CD4-positive, alpha-beta T cell (primary cell): ENCODE data around the gene PRMT1. TPM values are rescaled to one million over a fixed set of nuclear protein-coding genes. Genes with fewer than 3 reads are reported as not detected.

Experiments used
- ATAC-seq: fragments of 200-7000 bp; cut with Tn5 transposase; one replicate; pipeline ENCODE4 v1.10.0; 2022; ENCODE audit warnings: mild to moderate bottlenecking; ENCODE audit not compliant: poor library complexity
- CTCF ChIA-PET: fragments of 350-600 bp; sonication (Branson Sonifier 250); formaldehyde crosslinking; loops from one replicate; lab custom pipeline; 2021; ENCODE audit warnings: antibody characterized with exemption, inconsistent platforms; lab: Charles Lee
- POLR2A ChIA-PET: fragments of 350-600 bp; sonication (Branson Sonifier 250); formaldehyde crosslinking; loops from one replicate; lab custom pipeline; 2021; ENCODE audit warnings: antibody characterized with exemption, inconsistent platforms; lab: Charles Lee
- DNase-seq, 14 experiments: peaks; one replicate each; pipeline ENCODE4 v3.0.0-alpha.2; 2013 to 2020; ENCODE audit warnings: mixed read lengths in 2 of 14
- H3K27ac ChIP-seq, 2 donors: one replicate each; pipeline versions ENCODE4 v1.5.1 to v1.7.0; 2013; ENCODE audit warnings: low read length in 2 of 2, low read depth in 1 of 2, mild to moderate bottlenecking in 1 of 2
- H3K27me3 ChIP-seq, 2 experiments: 1 replicate in 1 of 2; 2 replicates in 1 of 2; pipeline versions ENCODE4 v1.6.1 to v1.7.0; 2013; ENCODE audit warnings: low read length in 2 of 2, control low read depth in 1 of 2, mild to moderate bottlenecking in 1 of 2, moderate library complexity in 1 of 2; ENCODE audit not compliant: insufficient read depth in 2 of 2, control insufficient read depth in 1 of 2
- H3K36me3 ChIP-seq: one replicate; pipeline ENCODE4 v1.6.1; 2013; ENCODE audit warnings: low read length, control low read depth; ENCODE audit not compliant: insufficient read depth
- H3K4me1 ChIP-seq: one replicate; pipeline ENCODE4 v1.6.1; 2013; ENCODE audit warnings: low read length, control low read depth; ENCODE audit not compliant: insufficient read depth
- H3K4me3 ChIP-seq: one replicate; pipeline ENCODE4 v1.5.1; 2013; ENCODE audit warnings: mild to moderate bottlenecking, low read length, moderate library complexity
- H3K9me3 ChIP-seq, 2 experiments: 1 replicate in 1 of 2; 2 replicates in 1 of 2; pipeline versions ENCODE4 v1.6.1 to v1.7.0; 2013; ENCODE audit warnings: low read length in 2 of 2, mild to moderate bottlenecking in 2 of 2, control low read depth in 1 of 2, moderate library complexity in 1 of 2; ENCODE audit not compliant: control insufficient read depth in 1 of 2, insufficient read depth in 1 of 2
- H3K27ac Mint-ChIP-seq: one replicate; pipeline ENCODE4 v1.8.0; 2020; ENCODE audit warnings: mixed read lengths
- H3K27me3 Mint-ChIP-seq: one replicate; pipeline ENCODE4 v1.8.0; 2021; ENCODE audit warnings: mixed read lengths
- H3K36me3 Mint-ChIP-seq: one replicate; pipeline ENCODE4 v1.8.0; 2021; ENCODE audit warnings: low read depth, mixed read lengths
- H3K4me1 Mint-ChIP-seq: one replicate; pipeline ENCODE4 v1.8.0; 2021; ENCODE audit warnings: low read depth, mixed read lengths
- H3K4me3 Mint-ChIP-seq: one replicate; pipeline ENCODE4 v1.8.0; 2020; ENCODE audit warnings: mild to moderate bottlenecking, mixed read lengths
- H3K9me3 Mint-ChIP-seq: one replicate; pipeline ENCODE4 v1.8.0; 2020; ENCODE audit warnings: mixed read lengths
- intact Hi-C, 2 experiments: fragments of 100-400 bp; cut with DNase I in 1 of 2; cut with micrococcal nuclease in 1 of 2; formaldehyde crosslinking; loops; one replicate each; pipeline versions ENCODE4 v1.15.1 to v1.9.0; 2023 to 2025; cut with DNase I, micrococcal nuclease
- total RNA-seq, 174 experiments: library from RNA in 2 of 174; stranded (reverse) in 2 of 174; gene quantifications; one replicate each; pipeline ENCODE4 v1.2.3 and lab custom pipeline; 2021 to 2026
- TF ChIP-seq, protein P1 (sequence below): fragments of 200-600 bp; IDR thresholded peaks from one replicate; pipeline ENCODE4 v1.8.0; 2022; ENCODE audit warnings: antibody characterized with exemption, mild to moderate bottlenecking

Gene PRMT1
- total RNA-seq, 2 experiments from 2014 or later = 41.5 to 46.4 TPM

- TF ChIP-seq, protein P1, sequence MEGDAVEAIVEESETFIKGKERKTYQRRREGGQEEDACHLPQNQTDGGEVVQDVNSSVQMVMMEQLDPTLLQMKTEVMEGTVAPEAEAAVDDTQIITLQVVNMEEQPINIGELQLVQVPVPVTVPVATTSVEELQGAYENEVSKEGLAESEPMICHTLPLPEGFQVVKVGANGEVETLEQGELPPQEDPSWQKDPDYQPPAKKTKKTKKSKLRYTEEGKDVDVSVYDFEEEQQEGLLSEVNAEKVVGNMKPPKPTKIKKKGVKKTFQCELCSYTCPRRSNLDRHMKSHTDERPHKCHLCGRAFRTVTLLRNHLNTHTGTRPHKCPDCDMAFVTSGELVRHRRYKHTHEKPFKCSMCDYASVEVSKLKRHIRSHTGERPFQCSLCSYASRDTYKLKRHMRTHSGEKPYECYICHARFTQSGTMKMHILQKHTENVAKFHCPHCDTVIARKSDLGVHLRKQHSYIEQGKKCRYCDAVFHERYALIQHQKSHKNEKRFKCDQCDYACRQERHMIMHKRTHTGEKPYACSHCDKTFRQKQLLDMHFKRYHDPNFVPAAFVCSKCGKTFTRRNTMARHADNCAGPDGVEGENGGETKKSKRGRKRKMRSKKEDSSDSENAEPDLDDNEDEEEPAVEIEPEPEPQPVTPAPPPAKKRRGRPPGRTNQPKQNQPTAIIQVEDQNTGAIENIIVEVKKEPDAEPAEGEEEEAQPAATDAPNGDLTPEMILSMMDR = no peak
- ChIA-PET CTCF (no interaction called here), POLR2A (no interaction called here)
- no peak overlapping the region for H3K4me3 Mint-ChIP-seq
- DNase-seq = peak in 1 of 14 experiments; percentile 40
- Histone ChIP-seq H3K4me1 (peaks cover 43% of the 10 kb centered on the region), H3K4me3 (no peak overlapping the region), H3K36me3 (peaks cover 60% of the 10 kb centered on the region), H3K27me3 (no peaks in the 10 kb centered on the region), H3K9me3 (no peaks in the 10 kb centered on the region), H3K27ac (no peak overlapping the region)
- H3K36me3 Mint-ChIP-seq = peaks cover 64% of the 10 kb centered on the region
- ATAC-seq = no peak
- no peaks in the 10 kb centered on the region for H3K27me3 Mint-ChIP-seq
- peaks cover 23% of the 10 kb centered on the region for H3K4me1 Mint-ChIP-seq
- H3K9me3 Mint-ChIP-seq = no peaks in the 10 kb centered on the region
- H3K27ac Mint-ChIP-seq = no peak overlapping the region
- intact Hi-C loops = no loop called here
These were observed 5.2 kb downstream of the PRMT1 start for GRCh38 chr19:49682274-49682673.

DNA sequence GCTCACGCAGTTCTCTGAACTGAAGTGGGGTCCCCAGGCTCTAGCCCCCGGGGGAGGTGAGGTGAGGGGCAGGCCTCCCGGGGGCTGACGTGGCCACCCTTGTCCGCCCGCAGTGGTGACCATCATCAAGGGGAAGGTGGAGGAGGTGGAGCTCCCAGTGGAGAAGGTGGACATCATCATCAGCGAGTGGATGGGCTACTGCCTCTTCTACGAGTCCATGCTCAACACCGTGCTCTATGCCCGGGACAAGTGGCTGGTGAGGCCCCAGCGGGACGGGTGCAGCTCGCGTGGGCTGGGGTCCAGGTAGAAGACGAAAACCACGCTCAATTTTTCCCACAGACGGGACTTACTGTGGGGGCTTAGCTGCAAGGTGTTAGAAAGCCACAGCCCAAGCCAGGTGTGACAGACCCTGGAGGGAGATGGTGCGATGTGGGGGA lies 6.8 kb downstream of the PRMT1 start:
- Mint-ChIP-seq H3K4me1 (peaks cover 13% of the 10 kb centered on the region), H3K36me3 (peaks cover 67% of the 10 kb centered on the region), H3K27ac (no peak overlapping the region), H3K9me3 (no peaks in the 10 kb centered on the region), H3K4me3 (no peak overlapping the region), H3K27me3 (no peaks in the 10 kb centered on the region)
- no peak overlapping the region for H3K4me3 ChIP-seq
- peak in 1 of 14 experiments; percentile 37 for DNase-seq
- H3K27me3 ChIP-seq = no peaks in the 10 kb centered on the region
- TF ChIP-seq, protein P1 = no peak
- ChIA-PET POLR2A (no interaction called here), CTCF (no interaction called here)
- H3K27ac ChIP-seq = no peak overlapping the region
- intact Hi-C loops = no loop called here
- no peak for ATAC-seq
- peaks cover 63% of the 10 kb centered on the region for H3K36me3 ChIP-seq
- peaks cover 30% of the 10 kb centered on the region for H3K4me1 ChIP-seq
- H3K9me3 ChIP-seq = no peaks in the 10 kb centered on the region

DNA sequence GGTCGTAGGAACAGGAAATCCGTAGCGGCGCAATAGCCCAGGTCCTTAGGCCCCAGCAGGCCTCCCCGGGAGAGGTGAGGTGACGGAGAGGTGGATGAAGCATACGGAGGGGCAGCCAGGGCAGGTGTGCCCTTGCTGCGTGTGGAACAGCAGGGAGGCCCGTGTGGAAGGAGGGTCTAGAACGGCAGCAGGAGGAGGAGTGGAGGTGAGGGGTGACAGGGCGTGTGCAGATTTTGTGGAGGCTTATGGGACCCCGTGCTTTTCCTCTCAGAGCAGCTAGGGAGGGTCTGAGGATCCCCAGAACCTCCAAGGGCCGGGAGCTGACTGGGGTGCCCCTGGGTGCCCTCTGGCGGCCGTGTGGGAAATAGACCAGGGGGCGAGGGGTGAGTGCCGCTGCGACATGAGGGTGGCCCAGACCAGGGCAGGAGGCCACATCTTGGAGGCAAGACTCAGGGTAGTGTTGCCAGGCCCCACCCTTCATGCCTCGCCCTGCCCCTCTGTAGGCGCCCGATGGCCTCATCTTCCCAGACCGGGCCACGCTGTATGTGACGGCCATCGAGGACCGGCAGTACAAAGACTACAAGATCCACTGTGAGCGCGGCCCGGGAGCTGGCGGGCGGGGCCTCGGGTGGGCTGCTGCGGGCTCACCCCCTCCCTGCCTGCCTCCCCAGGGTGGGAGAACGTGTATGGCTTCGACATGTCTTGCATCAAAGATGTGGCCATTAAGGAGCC lies 7.3 kb downstream of the PRMT1 start:
- DNase-seq = peak in 4 of 14 experiments; percentile 28 to 62 (median 42)
- H3K27me3 ChIP-seq = no peaks in the 10 kb centered on the region
- CTCF ChIA-PET = no interaction called here
- Mint-ChIP-seq H3K27ac (no peak overlapping the region), H3K27me3 (no peaks in the 10 kb centered on the region), H3K4me3 (no peak overlapping the region), H3K9me3 (no peaks in the 10 kb centered on the region), H3K4me1 (peaks cover 13% of the 10 kb centered on the region), H3K36me3 (peaks cover 71% of the 10 kb centered on the region)
- TF ChIP-seq, protein P1 = no peak
- H3K9me3 ChIP-seq = no peaks in the 10 kb centered on the region
- H3K4me3 ChIP-seq = no peak overlapping the region
- no peak overlapping the region for H3K27ac ChIP-seq
- POLR2A ChIA-PET = no interaction called here
- ATAC-seq = no peak
- intact Hi-C loops = no loop called here
- peaks cover 28% of the 10 kb centered on the region for H3K4me1 ChIP-seq
- H3K36me3 ChIP-seq = peaks cover 63% of the 10 kb centered on the region
